OCI-LY3 (cell line): ENCODE measurements around the gene SLC37A4.

Experiments used
- H2AFZ ChIP-seq: fragments of 200-600, 300-600 bp; shearing (Covaris generic); 2 replicates; pipeline ENCODE4 v1.6.0; 2014; ENCODE audit warnings: antibody characterized with exemption, low read depth, low read length
- H3K27ac ChIP-seq: fragments of 200-600, 300-600 bp; sonication (generic); 2 replicates; pipeline ENCODE4 v1.5.1; 2014; ENCODE audit warnings: mild to moderate bottlenecking, low read length, moderate library complexity, mixed read lengths
- H3K27me3 ChIP-seq: fragments of 200-600, 300-600 bp; sonication (generic); 2 replicates; pipeline ENCODE4 v1.6.1; 2014; ENCODE audit warnings: low read depth, low read length, mixed read lengths
- H3K36me3 ChIP-seq: fragments of 200-600, 300-600 bp; sonication (generic); replicated peaks from 2 replicates; pipeline ENCODE3; 2014; ENCODE audit warnings: low read depth, low read length, mixed read lengths
- H3K4me1 ChIP-seq: fragments of 300-600, 200-600 bp; sonication (generic); 2 replicates; pipeline ENCODE4 v1.6.1; 2014; ENCODE audit warnings: low read length, mixed read lengths
- H3K4me2 ChIP-seq: fragments of 200-600, 300-600 bp; sonication (generic); 2 replicates; pipeline ENCODE4 v1.6.1; 2014; ENCODE audit warnings: low read length, mixed read lengths
- H3K4me3 ChIP-seq: fragments of 300-600, 200-600 bp; sonication (generic); 2 replicates; pipeline ENCODE4 v1.5.1; 2014; ENCODE audit warnings: antibody characterized with exemption, mild to moderate bottlenecking, low read length, moderate library complexity
- H3K79me2 ChIP-seq: fragments of 300-600, 200-600 bp; shearing (Covaris generic); 2 replicates; pipeline ENCODE4 v1.6.1; 2014; ENCODE audit warnings: mild to moderate bottlenecking, low read length, mixed read lengths
- H3K9ac ChIP-seq: fragments of 300-600, 200-600 bp; shearing (Covaris generic); 2 replicates; pipeline ENCODE4 v1.6.0; 2014; ENCODE audit warnings: mild to moderate bottlenecking, low read length, moderate library complexity
- H3K9me3 ChIP-seq: fragments of 200-600, 300-600 bp; shearing (Covaris generic); 2 replicates; pipeline ENCODE4 v1.6.1; 2014; ENCODE audit warnings: low read length, mixed read lengths; ENCODE audit not compliant: insufficient read depth
- H4K20me1 ChIP-seq: fragments of 200-600, 300-600 bp; sonication (generic); 2 replicates; pipeline ENCODE4 v1.6.1; 2016; ENCODE audit warnings: low read length, mixed read lengths; ENCODE audit not compliant: insufficient read depth
- EZH2phosphoT487 ChIP-seq: fragments of 200-600 bp; shearing (Covaris generic); IDR thresholded peaks from 2 replicates; pipeline ENCODE4 v1.6.1; 2018; ENCODE audit warnings: antibody characterized with exemption, mixed run types, low read depth
- TF ChIP-seq, protein P1 (sequence below): fragments of 200-600, 300-600 bp; sonication (generic); IDR thresholded peaks from 2 replicates; pipeline ENCODE4 v1.5.1; 2014; ENCODE audit warnings: antibody characterized with exemption, low read length, low read depth

The SLC37A4 gene

GRCh38 chr11:119027561-119028345 is 2.9 kb downstream of the SLC37A4 start:
- H3K9ac ChIP-seq: no peak overlapping the region
- H3K27ac ChIP-seq: no peak overlapping the region
- H3K4me3 ChIP-seq: no peak overlapping the region
- no peak overlapping the region for H2AFZ ChIP-seq
- H3K79me2 ChIP-seq: peaks cover 28% of the 10 kb centered on the region
- no peaks in the 10 kb centered on the region for H3K27me3 ChIP-seq
- no peaks in the 10 kb centered on the region for H3K9me3 ChIP-seq
- TF ChIP-seq, protein P1, sequence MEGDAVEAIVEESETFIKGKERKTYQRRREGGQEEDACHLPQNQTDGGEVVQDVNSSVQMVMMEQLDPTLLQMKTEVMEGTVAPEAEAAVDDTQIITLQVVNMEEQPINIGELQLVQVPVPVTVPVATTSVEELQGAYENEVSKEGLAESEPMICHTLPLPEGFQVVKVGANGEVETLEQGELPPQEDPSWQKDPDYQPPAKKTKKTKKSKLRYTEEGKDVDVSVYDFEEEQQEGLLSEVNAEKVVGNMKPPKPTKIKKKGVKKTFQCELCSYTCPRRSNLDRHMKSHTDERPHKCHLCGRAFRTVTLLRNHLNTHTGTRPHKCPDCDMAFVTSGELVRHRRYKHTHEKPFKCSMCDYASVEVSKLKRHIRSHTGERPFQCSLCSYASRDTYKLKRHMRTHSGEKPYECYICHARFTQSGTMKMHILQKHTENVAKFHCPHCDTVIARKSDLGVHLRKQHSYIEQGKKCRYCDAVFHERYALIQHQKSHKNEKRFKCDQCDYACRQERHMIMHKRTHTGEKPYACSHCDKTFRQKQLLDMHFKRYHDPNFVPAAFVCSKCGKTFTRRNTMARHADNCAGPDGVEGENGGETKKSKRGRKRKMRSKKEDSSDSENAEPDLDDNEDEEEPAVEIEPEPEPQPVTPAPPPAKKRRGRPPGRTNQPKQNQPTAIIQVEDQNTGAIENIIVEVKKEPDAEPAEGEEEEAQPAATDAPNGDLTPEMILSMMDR: no peak
- no peak for TF ChIP-seq EZH2phosphoT487
- H4K20me1 ChIP-seq: no peaks in the 10 kb centered on the region
- peaks cover 48% of the 10 kb centered on the region for H3K36me3 ChIP-seq
- H3K4me2 ChIP-seq: 0 out of 2 replicates have a peak overlapping the region, but pooled peaks have one; percentile 88
- peaks cover 19% of the 10 kb centered on the region for H3K4me1 ChIP-seq

- H3K4me3 ChIP-seq: no peak overlapping the region
- no peak overlapping the region for H3K4me2 ChIP-seq
- TF ChIP-seq, protein P1: no peak
- TF ChIP-seq EZH2phosphoT487: no peak
- H4K20me1 ChIP-seq: no peaks in the 10 kb centered on the region
- peaks cover 19% of the 10 kb centered on the region for H3K4me1 ChIP-seq
- H3K27ac ChIP-seq: no peak overlapping the region
- H3K9me3 ChIP-seq: no peaks in the 10 kb centered on the region
- H3K79me2 ChIP-seq: peaks cover 28% of the 10 kb centered on the region
- no peak overlapping the region for H2AFZ ChIP-seq
- no peak overlapping the region for H3K9ac ChIP-seq
- peaks cover 51% of the 10 kb centered on the region for H3K36me3 ChIP-seq
- no peaks in the 10 kb centered on the region for H3K27me3 ChIP-seq
These were observed 3.7 kb downstream of the SLC37A4 start for GRCh38 chr11:119026970-119027369.

DNA sequence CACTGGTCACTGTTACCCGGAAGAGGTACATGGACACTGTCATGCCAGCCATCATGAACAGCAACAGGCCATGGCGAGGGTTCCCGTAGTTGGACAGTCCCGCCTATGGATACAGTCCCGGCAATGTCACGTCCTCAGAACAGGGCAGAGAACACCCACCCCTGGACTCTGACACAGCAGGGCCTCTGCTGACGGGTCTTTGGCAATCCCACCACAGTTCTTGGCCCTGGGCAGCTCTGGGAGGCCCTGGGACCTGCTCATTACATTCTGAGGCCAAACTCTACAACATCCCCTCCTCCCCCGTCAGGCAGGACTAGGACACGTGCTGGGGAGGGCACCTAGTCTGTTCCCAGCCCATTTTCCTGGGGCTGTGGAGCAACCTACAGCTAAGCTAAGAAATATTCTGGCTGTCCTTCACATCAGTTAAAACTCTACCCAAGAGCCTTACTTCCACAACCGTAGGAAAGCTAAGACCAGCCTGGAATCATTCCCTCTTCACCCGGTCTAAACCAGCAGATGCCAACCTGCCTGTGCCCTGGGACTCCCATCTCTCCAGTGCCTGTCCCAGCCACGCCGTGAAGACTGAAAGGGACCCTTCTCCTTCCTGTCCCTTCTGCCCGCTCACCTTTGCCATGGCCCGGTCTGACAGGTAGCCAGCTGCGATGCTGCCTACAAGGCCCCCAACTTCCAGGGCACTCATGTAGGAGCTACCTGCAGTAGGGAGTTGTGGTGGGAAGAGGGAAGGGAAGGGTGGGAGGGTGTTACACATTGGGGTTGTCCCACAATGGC is 4.5 kb downstream of the SLC37A4 start:
- Histone ChIP-seq H3K4me1 (peaks cover 19% of the 10 kb centered on the region), H4K20me1 (no peaks in the 10 kb centered on the region), H3K36me3 (peaks cover 54% of the 10 kb centered on the region), H3K27me3 (no peaks in the 10 kb centered on the region), H3K4me2 (no peak overlapping the region), H3K4me3 (no peak overlapping the region), H3K9me3 (no peaks in the 10 kb centered on the region), H3K9ac (no peak overlapping the region), H2AFZ (no peak overlapping the region), H3K27ac (no peak overlapping the region), H3K79me2 (peaks cover 34% of the 10 kb centered on the region)
- no peak for TF ChIP-seq EZH2phosphoT487
- TF ChIP-seq, protein P1: no peak

DNA sequence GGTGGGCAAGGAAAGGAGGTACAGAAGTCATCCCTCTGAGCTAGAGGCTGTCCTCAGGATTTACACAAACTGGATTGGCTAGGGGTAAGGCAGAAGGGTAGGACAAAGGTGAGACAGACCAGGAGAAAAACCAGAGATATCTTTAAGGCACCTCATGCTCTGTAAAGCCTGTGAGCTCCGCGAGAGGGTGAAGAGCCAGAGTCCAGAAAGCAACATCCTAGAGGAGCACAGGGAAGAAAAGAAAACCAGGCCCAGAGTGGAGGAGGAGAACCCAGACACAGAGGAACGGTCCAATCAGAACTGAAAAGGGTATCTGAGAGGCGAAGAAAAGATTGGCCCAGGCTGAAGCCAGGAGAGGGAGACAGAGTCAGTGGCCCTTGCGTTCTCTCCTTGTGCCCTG is 5.1 kb downstream of the SLC37A4 start:
- Histone ChIP-seq H3K4me2 (no peak overlapping the region), H3K27ac (no peak overlapping the region), H3K9me3 (no peaks in the 10 kb centered on the region), H3K9ac (no peak overlapping the region), H3K4me1 (peaks cover 19% of the 10 kb centered on the region), H3K79me2 (peaks cover 40% of the 10 kb centered on the region), H3K4me3 (no peak overlapping the region), H4K20me1 (no peaks in the 10 kb centered on the region), H3K36me3 (peaks cover 54% of the 10 kb centered on the region), H2AFZ (no peak overlapping the region), H3K27me3 (no peaks in the 10 kb centered on the region)
- TF ChIP-seq, protein P1: no peak
- no peak for TF ChIP-seq EZH2phosphoT487
